HG03571 (cell line): ENCODE results near the gene WTIP.
"Not testable (repeated sequence)": the region's sequence is repeated elsewhere in the genome, so short reads cannot be mapped to it uniquely, and the experiment has no call there.

Source experiments
- ATAC-seq: cut with Tn5 transposase; IDR thresholded peaks from one replicate; pipeline ENCODE4 v1.9.1; 2021; ENCODE audit not compliant: unreplicated experiment

Gene WTIP

GRCh38 chr19:34480971-34481841 is at the start of gene WTIP:
WTIP (plus strand) TSS chr19:34481758; CDS start chr19:34481975, 217 bp downstream.
- ATAC-seq = no peak

GRCh38 chr19:34432797-34433196 is 48.8 kb upstream of the WTIP start:
- ATAC-seq = no peak

GRCh38 chr19:34436716-34437115 is 44.8 kb upstream of the WTIP start:
- no peak for ATAC-seq

GRCh38 chr19:34448191-34448590 is 33.4 kb upstream of the WTIP start:
- no peak for ATAC-seq

GRCh38 chr19:34452723-34453122 is 28.8 kb upstream of the WTIP start:
- no peak for ATAC-seq

- ATAC-seq = no peak
Observed at GRCh38 chr19:34454091-34454490, 27.5 kb upstream of the WTIP start.

GRCh38 chr19:34454685-34455084 is 26.9 kb upstream of the WTIP start:
- ATAC-seq = no peak

- not testable (repeated sequence) for ATAC-seq
Observed at GRCh38 chr19:34455783-34456480, 25.6 kb upstream of the WTIP start.

GRCh38 chr19:34457446-34457845 is 24.1 kb upstream of the WTIP start:
- ATAC-seq = no peak

- ATAC-seq = no peak
Observed at GRCh38 chr19:34458677-34459076, 22.9 kb upstream of the WTIP start.

GRCh38 chr19:34459614-34460013 is 21.9 kb upstream of the WTIP start:
- ATAC-seq = no peak

- ATAC-seq = no peak
Observed at GRCh38 chr19:34461375-34462100, 20.0 kb upstream of the WTIP start.

- ATAC-seq = not testable (repeated sequence)
Observed at GRCh38 chr19:34464785-34465184, 16.8 kb upstream of the WTIP start.

- no peak for ATAC-seq
Observed at GRCh38 chr19:34468409-34468808, 13.1 kb upstream of the WTIP start.

- ATAC-seq = not testable (repeated sequence)
Observed at GRCh38 chr19:34469026-34469425, 12.5 kb upstream of the WTIP start.

- ATAC-seq = no peak
Observed at GRCh38 chr19:34471906-34472700, 9.5 kb upstream of the WTIP start.

- no peak for ATAC-seq
Observed at GRCh38 chr19:34474233-34474989, 7.1 kb upstream of the WTIP start.

- ATAC-seq = no peak
Observed at GRCh38 chr19:34475026-34475974, 6.3 kb upstream of the WTIP start.
